Germinal center (tissue), 1 donor: ENCODE data around the gene CHST3.
"Not testable (repeated sequence)": the region's sequence is repeated elsewhere in the genome, so short reads cannot be mapped to it uniquely, and the experiment has no call there.

ENCODE experiments used
- DNase-seq: peaks from one replicate; pipeline ENCODE4 v3.0.0; 2012; ENCODE audit warnings: mixed read lengths, low spot score

The CHST3 gene

DNA sequence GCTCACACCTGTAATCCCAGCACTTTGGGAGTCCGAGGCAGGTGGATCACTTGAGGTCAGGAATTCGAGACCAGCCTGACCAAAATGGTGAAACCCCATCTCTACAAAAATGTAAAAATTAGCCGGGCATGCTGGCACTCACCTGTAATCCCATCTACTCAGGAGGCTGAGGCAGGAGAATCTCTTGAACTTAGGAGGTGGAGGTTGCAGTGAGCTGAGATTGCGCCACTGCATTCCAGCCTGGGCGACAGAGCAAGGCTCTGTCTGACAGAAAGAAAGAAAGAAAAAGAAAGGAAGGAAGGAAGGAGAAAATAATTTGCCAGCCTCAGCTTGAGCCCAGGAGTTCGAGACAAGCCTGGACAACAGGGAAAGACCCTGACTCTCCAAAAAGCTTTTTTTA, 24.7 kb downstream of the CHST3 start:
- not testable (repeated sequence) for DNase-seq

DNA sequence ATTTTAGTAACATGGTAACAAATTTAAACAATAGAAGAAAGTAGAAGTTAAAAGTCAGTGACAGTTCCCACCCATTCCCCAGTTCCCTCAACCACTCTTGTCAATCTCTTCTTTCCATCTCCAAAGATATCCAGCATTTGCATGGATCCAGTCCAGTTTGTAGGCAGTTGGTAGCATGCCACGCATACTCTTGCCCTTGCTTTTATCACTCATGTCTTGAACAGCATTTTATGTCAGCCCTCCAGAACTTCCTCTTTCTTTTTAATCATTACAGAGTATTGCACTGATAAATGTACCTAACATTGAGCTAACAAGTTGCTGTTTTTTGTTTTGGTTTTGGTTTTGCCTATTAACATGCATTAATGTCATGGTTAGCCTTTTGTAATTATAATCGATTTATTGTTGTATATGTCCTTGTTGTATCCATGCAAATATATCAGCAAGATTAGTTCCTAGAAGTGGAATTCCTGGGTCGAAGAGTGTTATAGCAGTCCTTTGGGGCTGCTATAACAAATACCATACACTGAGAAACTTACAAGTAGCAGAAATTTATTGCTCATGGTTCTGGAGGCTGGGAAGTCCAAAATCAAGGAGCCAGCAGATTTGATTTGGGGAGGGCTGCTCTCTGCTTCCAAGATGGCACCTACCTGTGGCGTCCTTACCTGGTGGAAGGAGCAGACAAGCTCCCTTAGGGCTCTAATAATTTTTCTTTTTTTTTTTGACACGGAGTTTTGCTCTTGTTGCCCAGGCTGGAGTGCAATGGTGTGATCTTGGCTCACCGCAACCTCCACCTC, 25.7 kb downstream of the CHST3 start:
- DNase-seq: no peak

GRCh38 chr10:71990706-71991269, 26.6 kb downstream of the CHST3 start:
- no peak for DNase-seq

DNA sequence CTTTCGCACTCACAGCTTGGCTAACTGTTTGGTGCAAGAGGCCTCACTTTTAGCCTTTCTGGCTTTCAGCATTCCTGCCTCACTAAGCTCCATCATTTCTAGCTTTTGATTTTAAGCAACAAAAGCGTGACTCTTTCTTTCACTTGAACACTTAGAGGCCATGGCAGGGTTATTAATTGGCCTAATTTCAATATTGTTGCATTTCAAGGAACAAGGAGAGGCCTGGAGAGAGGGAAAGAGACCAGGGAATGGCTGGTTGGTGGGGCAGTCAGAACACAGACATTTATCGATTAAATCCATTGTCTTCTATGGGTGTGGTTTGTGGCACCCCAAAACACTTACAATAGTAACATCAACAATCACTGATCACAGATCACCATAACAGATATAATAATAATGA, 31.3 kb downstream of the CHST3 start:
- DNase-seq: no peak

DNA sequence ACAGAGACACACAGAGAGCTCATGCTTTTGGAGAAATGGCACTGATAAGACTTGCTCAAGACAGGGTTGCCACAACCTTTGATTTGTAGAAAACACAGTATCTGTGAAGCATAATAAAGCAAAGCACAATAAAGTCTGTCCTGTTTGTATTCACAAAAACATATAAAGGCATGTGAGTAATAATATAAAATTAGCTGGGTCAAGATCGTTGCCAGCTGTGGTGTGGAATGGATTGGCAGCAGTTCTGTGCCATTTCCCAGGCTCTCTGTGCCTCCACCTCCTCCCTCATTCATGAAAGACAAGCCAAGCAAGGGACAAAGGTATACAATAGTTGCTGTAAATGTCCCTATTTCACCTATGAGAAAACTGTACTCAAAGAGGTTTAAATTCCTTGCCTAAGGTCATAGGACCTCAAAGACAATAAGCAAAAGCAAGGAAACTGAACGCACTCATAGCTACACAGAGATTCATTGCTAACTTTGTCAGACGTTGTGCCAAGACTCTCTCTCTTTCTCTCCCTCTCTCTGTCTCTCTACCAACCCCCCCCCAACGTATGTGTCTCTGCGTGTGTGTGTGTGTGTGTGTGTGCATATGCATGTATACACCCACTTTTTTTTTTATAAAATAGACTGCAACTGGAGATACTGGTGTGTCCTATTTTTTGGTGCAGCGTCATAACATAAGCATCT, 31.8 kb downstream of the CHST3 start:
- DNase-seq: no peak

DNA sequence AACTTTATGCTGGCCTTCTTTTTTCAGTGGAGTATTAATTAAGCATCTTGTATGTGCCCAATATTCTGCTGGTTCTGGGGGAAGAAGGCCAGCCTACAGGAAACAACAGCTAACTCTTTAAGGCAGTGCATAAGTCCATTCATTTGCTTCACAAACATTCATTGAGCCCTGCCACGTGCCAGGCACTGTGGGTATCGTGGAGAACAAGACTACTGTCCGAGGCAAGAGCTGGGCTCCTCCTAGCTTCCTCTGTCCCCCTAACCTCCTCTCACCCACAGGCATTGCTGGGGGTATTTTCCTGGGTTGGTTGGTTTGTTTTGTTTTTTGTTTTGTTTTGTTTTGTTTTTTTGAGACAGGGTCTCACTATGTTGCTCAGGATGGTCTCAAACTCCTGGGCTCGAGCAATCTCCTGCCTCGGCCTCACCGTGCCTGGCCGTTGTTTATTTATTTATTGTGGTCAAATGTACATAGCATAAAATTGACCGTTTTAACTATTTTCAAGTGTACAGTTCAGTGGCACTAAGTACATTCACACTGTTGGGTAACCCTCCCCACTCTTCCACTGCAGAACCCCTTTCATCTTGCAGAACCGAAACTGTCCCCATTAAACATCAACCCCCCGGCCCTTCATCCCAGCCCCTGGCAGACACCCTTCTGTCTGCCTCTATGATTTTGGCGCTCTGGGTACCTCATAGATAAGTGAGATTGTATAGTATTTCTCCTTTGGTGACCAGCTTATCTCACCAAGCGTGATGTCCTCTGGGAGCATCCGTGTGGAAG, 32.6 kb downstream of the CHST3 start:
- DNase-seq: no peak

- no peak for DNase-seq
Observed at GRCh38 chr10:71998119-71998839, 34.1 kb downstream of the CHST3 start.

DNA sequence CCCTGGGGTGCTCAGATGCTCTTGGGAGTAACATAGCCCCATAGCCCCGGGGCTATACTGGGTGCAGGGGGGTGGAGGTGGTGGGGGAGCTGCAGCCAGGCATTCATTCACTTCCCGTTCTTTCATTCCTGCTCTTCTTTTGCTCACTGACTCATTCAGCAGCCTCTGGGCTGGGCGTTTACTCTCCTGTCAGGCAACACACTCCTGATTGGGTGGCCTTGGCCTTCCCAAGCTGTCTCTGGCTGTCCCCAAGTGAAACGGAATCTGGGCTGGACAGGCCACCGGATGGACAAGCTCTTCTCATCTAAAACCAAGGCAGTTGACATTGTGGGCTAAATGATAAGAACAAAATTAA, 34.6 kb downstream of the CHST3 start:
- no peak for DNase-seq

DNA sequence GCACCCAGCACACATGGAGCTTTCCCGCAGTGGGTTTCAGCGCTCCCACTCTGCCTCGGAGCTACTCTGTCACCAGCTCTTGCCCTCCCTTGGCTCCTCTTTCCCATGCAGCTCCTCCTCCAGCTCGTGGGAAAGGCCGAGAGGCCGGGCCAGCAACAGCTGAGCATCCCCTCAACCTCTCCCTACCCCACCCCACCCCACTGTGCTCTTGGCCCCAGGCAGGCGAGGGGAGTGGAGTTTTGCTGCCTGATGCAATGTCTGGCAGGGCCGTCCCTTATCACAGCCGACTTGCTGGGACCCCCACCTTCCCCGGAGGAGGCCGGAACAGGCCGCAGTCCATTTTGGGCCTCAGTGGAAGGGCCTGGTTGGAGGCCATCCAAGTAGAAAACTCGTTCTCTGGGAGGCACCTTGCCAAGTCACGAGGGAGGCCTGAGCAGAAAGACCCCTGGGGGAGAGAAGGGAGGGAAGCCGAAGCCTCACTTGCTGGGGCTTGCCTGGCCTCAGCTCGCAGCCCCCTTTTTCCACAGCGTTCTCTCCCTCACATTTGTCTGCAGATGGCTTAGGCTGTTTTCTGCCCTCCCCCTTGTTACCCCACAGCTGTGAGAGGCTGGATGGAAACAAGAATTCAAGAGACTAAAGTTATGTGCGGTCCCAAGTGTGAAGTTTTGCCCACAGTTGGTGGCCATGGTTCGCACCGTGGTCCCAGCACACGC, 35.3 kb downstream of the CHST3 start:
- DNase-seq: no peak

GRCh38 chr10:72000073-72001032, 36.2 kb downstream of the CHST3 start:
- DNase-seq: no peak

DNA sequence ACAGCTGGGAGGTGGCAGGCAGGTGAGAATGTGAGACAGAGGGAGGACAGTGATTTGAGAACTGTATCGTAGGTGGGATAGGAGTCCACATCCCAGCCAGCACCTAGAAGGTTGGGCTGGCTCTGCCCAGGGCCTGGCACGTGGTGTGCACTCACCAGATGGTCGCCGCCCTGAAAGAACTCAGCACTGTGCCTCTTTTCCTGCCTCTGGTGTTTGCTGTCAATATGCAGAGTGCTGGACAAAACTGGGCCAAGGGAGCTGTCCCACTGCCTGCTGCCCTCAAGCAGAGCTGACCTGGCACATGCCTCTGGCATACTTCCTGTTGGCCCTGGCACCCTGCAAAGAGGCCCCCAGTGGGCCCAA, 36.8 kb downstream of the CHST3 start:
- no peak for DNase-seq

- DNase-seq: no peak
Observed at GRCh38 chr10:72002354-72003295, 38.4 kb downstream of the CHST3 start.

DNA sequence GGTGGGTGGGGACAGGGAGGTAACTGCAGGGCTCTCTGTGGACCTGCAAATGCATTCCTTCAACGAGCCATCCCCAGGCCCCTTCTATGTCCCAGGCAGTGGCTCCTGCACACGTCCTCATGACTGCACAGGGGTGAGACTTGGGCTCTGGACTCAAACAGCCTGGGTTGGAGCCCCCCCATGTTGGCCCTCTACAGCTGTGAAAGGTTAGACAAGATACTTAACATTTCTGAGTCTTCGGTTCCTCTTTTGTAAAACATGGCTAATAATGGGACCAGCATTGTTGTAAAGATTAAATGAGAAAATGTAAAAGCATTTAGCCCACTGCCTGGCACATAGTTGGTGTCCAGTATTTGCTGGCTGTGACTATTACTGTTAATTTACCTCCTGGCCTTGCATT, 41.8 kb downstream of the CHST3 start:
- DNase-seq: no peak

DNA sequence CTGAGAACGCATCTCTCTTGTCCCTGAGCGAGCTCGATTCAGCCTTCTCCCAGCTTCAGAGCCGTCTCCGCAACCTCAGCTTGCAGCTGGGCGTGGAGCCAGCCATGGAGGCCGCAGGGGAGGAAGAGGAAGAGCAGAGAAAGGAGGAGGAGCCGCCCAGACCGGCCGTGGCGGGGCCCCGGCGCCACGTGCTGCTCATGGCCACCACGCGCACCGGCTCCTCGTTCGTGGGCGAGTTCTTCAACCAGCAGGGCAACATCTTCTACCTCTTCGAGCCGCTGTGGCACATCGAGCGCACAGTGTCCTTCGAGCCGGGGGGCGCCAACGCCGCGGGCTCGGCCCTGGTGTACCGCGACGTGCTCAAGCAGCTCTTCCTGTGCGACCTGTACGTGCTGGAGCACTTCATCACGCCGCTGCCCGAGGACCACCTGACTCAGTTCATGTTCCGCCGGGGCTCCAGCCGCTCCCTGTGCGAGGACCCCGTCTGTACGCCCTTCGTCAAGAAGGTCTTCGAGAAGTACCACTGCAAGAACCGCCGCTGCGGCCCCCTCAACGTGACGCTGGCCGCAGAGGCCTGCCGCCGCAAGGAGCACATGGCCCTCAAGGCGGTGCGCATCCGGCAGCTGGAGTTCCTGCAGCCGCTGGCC, 43.2 kb downstream of the CHST3 start:
- DNase-seq: no peak

DNA sequence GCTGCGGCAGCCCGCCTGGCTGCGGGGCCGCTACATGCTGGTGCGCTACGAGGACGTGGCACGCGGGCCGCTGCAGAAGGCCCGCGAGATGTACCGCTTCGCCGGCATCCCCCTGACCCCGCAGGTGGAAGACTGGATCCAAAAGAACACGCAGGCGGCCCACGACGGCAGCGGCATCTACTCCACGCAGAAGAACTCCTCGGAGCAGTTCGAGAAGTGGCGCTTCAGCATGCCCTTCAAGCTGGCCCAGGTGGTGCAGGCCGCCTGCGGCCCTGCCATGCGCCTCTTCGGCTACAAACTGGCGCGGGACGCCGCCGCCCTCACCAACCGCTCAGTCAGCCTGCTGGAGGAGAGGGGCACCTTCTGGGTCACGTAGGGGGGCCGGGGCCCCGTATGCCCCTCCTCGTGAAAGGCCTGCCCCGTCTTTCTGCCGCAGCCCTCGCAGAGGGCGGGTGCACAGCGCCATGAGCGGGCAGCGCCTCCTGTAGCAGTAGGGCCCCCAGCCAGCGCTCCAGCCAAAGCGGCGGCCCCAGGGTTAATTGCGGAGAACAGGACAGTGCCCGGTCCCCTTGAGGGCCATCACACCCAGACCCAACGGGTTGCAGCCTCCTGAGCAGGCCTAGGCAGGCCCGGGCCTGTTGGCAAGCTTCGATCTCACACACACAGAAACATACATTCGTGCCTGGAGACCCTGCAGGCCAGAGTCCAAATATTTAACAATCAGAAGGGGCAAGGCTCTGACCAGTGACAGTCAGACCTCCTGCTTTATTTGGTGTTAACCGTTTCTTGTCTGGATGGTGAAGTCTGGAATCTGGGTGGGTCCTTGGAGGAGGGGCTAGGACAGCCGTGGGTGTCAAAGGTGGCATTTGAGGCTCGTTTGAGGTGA, 44.1 kb downstream of the CHST3 start:
- DNase-seq: no peak

DNA sequence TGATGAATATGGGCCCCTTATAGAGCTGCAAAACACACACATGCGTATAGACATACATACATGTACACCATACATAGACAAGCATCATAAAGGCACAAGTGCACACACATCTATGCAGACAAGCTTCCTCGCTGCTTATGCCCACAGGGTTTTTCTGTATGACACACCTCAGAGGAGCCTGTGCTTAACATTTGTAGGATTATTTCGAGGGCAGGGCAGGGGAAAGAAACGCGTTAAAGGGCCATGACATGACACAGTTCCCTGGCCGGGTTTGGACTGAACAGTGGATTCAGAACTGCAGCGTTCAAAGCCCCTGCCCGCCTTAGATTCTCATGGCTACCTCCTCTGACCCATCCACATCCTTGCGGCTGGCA, 44.8 kb downstream of the CHST3 start:
- DNase-seq: no peak

- no peak for DNase-seq
Observed at GRCh38 chr10:72009425-72010081, 45.4 kb downstream of the CHST3 start.
